Transverse colon (tissue), 4 donors: ENCODE results near the gene ZYX. TPM values are rescaled to one million over a fixed set of nuclear protein-coding genes. Genes with fewer than 3 reads are reported as not detected.

Experiments
- DNase-seq: peaks from one replicate; pipeline ENCODE4 v3.0.0-alpha.2; 2019
- H3K27ac ChIP-seq, 4 donors: fragments of 200-600 bp; sonication (generic); 2 replicates each; pipeline ENCODE4 v1.5.1; 2016 to 2018; ENCODE audit warnings: inconsistent platforms in 4 of 4
- H3K27me3 ChIP-seq: fragments of 200-600 bp; sonication (generic); 2 replicates; pipeline ENCODE4 v1.5.1; 2017; ENCODE audit warnings: inconsistent platforms
- H3K36me3 ChIP-seq, 4 donors: fragments of 200-600 bp; sonication (generic); 2 replicates each; pipeline ENCODE4 v1.5.1; 2017 to 2019; ENCODE audit warnings: inconsistent platforms in 4 of 4
- H3K4me1 ChIP-seq, 4 donors: fragments of 200-600 bp; sonication (generic); 2 replicates each; pipeline ENCODE4 v1.5.1; 2017 to 2020; ENCODE audit warnings: inconsistent platforms in 4 of 4
- H3K4me3 ChIP-seq, 4 donors: fragments of 200-600 bp; sonication (generic); 1 replicate in 1 of 4; 2 replicates in 3 of 4; pipeline versions ENCODE4 v1.5.1 to v1.6.1; 2017 to 2019; ENCODE audit warnings: inconsistent platforms in 4 of 4
- H3K9me3 ChIP-seq, 2 donors: fragments of 200-600 bp; sonication (generic); 2 replicates each; pipeline ENCODE4 v1.5.1; 2017 to 2019; ENCODE audit warnings: inconsistent platforms in 2 of 2
- CTCF ChIP-seq, 5 experiments: fragments of 200-600 bp in 3 of 5; fragments of 450-650 bp in 2 of 5; sonication (generic) in 3 of 5; IDR thresholded peaks; 1 replicate in 2 of 5; 2 replicates in 3 of 5; pipeline ENCODE4 v1.5.1; 2016 to 2017; ENCODE audit warnings: antibody characterized with exemption in 5 of 5, inconsistent platforms in 3 of 5, mild to moderate bottlenecking in 2 of 5, moderate library complexity in 1 of 5
- EP300 ChIP-seq: sonication (generic); formaldehyde crosslinking; IDR thresholded peaks from one replicate; pipeline ENCODE4 v1.6.1; 2017; ENCODE audit warnings: antibody characterized with exemption, low read depth
- POLR2A ChIP-seq: fragments of 450-650 bp; IDR thresholded peaks from one replicate; pipeline ENCODE4 v1.6.1; 2016; ENCODE audit warnings: antibody characterized with exemption, mild to moderate bottlenecking, moderate library complexity
- POLR2AphosphoS5 ChIP-seq, 3 donors: sonication (generic); formaldehyde crosslinking; IDR thresholded peaks; one replicate each; pipeline ENCODE4 v1.6.1; 2016; ENCODE audit warnings: antibody characterized with exemption in 3 of 3
- WGBS, 2 donors: methylation state at CpG; one replicate each; pipeline ENCODE4 v1.1.5; 2018; ENCODE audit warnings: low coverage in 1 of 2; 5-methylcytosine and 5-hydroxymethylcytosine counted together
- in situ Hi-C, 4 donors: fragments of 200-750 bp; cut with MboI; loops; one replicate each; pipeline versions ENCODE4 v1.15.0 to v1.15.1; 2017; ENCODE audit warnings: low sequenced_read_pairs in 3 of 4, low pct_ligation_motif_present in 1 of 4, low pct_unique_long_range_greater_than_20kb in 1 of 4
- intact Hi-C: fragments of 100-400 bp; cut with DNase I; formaldehyde crosslinking; loops from one replicate; pipeline ENCODE4 v1.15.1; 2023; ENCODE audit warnings: low total_unique reads
- total RNA-seq, 4 donors: library from RNA; depleted of rRNA; stranded (reverse); fragments of >200 nt; gene quantifications; one replicate each; pipeline ENCODE4 v1.1.0, GENCODE V29; 2016

Gene ZYX
- total RNA-seq, 4 donors from 2014 or later, result 45.2 to 217 (median 110) TPM

DNA sequence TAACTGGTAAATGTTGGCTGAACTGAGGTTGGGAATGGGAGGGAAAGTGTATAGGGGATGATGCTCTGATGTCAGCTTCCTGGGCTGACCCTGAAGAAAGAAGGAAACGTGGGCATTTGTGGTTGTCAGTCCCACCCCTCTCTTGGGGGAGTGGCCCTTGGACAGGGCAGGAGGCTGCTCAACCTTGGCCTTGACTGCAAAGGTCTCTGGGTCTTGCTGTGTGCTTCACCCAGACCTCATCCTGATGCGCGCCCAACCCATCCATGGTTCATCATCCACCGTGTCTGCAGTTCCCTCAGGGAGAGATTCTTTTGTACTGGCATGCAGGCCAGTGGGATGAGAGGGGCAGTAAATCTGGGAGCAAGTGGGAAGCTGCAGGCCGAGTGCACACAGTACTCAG, 4.7 kb upstream of the ZYX start:
- H3K27ac ChIP-seq, result peak overlapping the region; percentile 26 to 97 (median 72)
- DNase-seq, result no peak
- no peaks in the 10 kb centered on the region for H3K9me3 ChIP-seq
- H3K36me3 ChIP-seq, result no peaks in the 10 kb centered on the region
- no peak for TF ChIP-seq CTCF (IDR thresholded peaks at IDR 0.05)
- TF ChIP-seq EP300, result no peak
- peak in 1 of 3 donors; percentile 10 for TF ChIP-seq POLR2AphosphoS5 (IDR thresholded peaks at IDR 0.05)
- intact Hi-C loops, result no loop called here
- H3K27me3 ChIP-seq, result no peaks in the 10 kb centered on the region
- no peak overlapping the region for H3K4me3 ChIP-seq
- in situ Hi-C loops, result no loop called here
- WGBS, 2 donors, result 33 to 69% methylated on average over 2 to 5 of the region's 5 CpGs
- peaks cover 12 to 43% (median 16%) of the 10 kb centered on the region in 4 donors for H3K4me1 ChIP-seq

DNA sequence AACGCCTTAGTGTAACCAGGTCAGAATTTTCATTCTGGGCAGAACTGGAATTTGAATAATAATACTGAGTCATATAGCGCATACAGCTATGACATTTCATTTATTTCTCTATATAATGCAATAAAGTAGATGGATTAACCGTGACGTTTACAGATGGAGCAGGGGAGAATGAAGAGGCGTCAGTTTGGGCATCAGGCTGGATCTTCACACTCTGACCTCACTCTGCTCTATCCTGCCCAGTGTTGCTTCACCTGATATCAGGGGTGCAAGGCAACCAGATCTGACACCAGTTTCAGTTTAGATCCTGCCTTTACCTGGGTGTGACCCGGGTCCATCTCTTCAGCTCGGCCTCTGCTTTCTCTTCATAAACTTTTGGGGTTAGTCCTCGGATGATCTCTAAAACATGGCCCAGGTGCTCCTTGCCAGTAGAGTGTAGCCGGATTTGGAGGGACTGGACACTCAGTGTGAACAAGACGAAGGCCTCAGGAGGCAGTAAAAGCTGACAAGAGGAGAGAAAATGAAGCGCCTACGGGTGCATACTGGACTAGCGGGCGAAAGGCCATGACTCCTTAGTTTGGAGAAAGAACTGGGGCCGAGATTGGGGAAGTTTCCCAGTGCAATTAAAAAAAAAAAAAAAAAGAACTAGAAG, 1.4 kb upstream of the ZYX start:
- no peaks in the 10 kb centered on the region for H3K9me3 ChIP-seq
- no peak for DNase-seq
- intact Hi-C loops (no loop called here), in situ Hi-C loops (no loop called here)
- peak overlapping the region in 3 of 4 donors; percentile 79 to 100 (median 92) for H3K4me3 ChIP-seq
- WGBS, 2 donors, result 21 to 26% methylated on average over 10 to 15 of the region's 15 CpGs
- H3K27ac ChIP-seq, result peak overlapping the region; percentile 93 to 99 (median 98)
- TF ChIP-seq POLR2AphosphoS5 (IDR thresholded peaks at IDR 0.05), result no peak
- TF ChIP-seq CTCF (IDR thresholded peaks at IDR 0.05), result no peak
- TF ChIP-seq EP300, result no peak
- TF ChIP-seq POLR2A, result no peak
- no peaks in the 10 kb centered on the region for H3K27me3 ChIP-seq
- peaks cover 21 to 58% (median 29%) of the 10 kb centered on the region in 4 donors for H3K4me1 ChIP-seq
- no peaks in the 10 kb centered on the region for H3K36me3 ChIP-seq

- in situ Hi-C loops, result no loop called here
- DNase-seq, result peak; percentile 92
- Histone ChIP-seq H3K4me1 (peaks cover 23 to 58% (median 31%) of the 10 kb centered on the region in 4 donors), H3K27me3 (no peaks in the 10 kb centered on the region), H3K27ac (peak overlapping the region; percentile 93 to 99 (median 98)), H3K36me3 (no peaks in the 10 kb centered on the region), H3K9me3 (no peaks in the 10 kb centered on the region), H3K4me3 (peak overlapping the region; percentile 79 to 100 (median 96))
- TF ChIP-seq POLR2AphosphoS5 (IDR thresholded peaks at IDR 0.05), result peak in 1 of 3 donors; percentile 4
- TF ChIP-seq EP300, result no peak
- TF ChIP-seq CTCF (IDR thresholded peaks at IDR 0.05), result peak; percentile 94 to 98 (median 95)
- intact Hi-C loops, result no loop called here
- 0% methylated on average over 2 to 18 of the region's 35 CpGs for WGBS, 2 donors
These were observed 892 bp upstream of the ZYX start for GRCh38 chr7:143380260-143380645.

DNA sequence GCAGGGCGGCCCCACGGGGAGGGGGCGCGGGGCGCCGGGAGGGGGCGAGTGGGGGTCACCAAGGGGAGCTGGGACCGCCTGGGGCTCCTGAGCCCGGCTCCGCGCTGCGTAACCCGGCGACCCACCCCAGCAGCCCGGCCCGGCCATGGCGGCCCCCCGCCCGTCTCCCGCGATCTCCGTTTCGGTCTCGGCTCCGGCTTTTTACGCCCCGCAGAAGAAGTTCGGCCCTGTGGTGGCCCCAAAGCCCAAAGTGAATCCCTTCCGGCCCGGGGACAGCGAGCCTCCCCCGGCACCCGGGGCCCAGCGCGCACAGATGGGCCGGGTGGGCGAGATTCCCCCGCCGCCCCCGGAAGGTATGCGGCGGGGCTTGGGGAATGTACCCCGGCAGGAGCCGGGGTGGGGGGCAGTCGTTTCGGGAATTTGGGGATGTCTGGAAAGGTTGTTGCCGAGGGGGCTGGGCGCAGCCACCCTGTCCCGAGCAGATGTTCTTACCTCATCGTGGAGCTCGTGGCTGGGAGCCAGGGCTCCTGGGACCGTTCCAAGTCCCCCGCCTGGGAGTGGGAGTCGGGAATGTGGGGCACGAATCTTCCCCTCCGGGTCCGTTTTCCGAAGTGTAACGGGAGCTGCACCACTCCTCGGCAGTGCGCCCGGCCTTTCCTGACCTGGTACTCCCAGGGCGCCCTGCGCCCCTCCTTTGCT, 431 bp downstream of the ZYX start:
- Histone ChIP-seq H3K9me3 (no peaks in the 10 kb centered on the region), H3K27me3 (no peaks in the 10 kb centered on the region), H3K4me3 (peak overlapping the region; percentile 79 to 100 (median 96)), H3K4me1 (peaks cover 29 to 58% (median 36%) of the 10 kb centered on the region in 4 donors), H3K27ac (peak overlapping the region; percentile 93 to 99 (median 98)), H3K36me3 (no peaks in the 10 kb centered on the region)
- no peak for TF ChIP-seq POLR2A
- peak in 2 of 3 donors; percentile 18 to 57 for TF ChIP-seq POLR2AphosphoS5 (IDR thresholded peaks at IDR 0.05)
- peak; percentile 69 for DNase-seq
- 4% methylated on average over 52 of the region's 64 CpGs; no CpG with 5 or more reads in 1 of the 2 donors for WGBS, 2 donors
- in situ Hi-C loops (no loop called here), intact Hi-C loops (no loop called here)
